Right hindlimb (tissue), 1 donor: ENCODE measurements around the gene GYS1.
A peak's percentile ranks its signal among the peaks of the same experiment; 100 is the strongest.

Experiments used
- DNase-seq: peaks from one replicate; pipeline ENCODE4 v3.0.0-alpha.2; 2018

The GYS1 gene

DNA sequence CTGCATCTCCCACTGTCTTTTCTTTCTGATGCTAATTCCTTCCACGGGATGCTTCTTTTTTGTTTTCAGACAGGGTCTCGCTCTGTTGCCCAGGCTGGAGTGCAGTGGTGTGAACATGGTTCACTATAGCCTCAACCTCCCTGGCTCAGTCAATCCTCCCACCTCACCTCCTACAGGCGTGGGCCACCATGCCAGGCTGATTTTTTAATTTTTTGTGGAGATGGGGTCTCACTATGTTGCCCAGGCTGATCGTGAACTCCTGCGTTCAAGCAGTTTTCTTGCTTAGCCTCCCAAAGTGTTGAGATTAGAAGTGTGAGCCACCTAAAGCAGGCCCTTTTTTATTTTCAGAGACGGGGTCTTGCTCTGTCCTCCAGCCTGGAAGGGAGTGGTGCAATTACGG lies 4.8 kb downstream of the GYS1 start:
- no peak for DNase-seq

DNA sequence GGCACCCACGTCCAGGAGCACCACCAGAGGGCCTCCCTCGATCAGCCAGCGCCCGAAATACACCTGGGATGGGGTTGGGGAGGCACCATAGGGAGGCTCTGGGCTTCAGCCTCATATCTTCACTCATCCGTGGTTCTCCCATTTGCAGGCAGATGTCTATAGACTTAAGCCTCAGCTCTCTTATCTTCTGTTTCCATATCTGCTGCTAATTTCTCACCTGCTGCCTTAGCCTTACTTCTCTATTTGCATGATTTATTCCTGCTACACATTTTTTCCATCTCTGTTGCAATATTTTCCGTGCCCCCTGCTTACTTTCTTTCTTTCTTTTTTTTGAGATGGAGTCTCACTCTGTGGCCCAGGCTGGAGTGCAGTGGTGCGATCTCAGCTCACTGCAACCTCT lies 5.8 kb downstream of the GYS1 start:
- no peak for DNase-seq

GRCh38 chr19:48986211-48986610 lies 6.9 kb downstream of the GYS1 start:
- no peak for DNase-seq

- no peak for DNase-seq
Measured at GRCh38 chr19:48985711-48986110, 7.4 kb downstream of the GYS1 start.

GRCh38 chr19:48982280-48982679 lies 10.8 kb downstream of the GYS1 start:
- DNase-seq, result no peak

DNA sequence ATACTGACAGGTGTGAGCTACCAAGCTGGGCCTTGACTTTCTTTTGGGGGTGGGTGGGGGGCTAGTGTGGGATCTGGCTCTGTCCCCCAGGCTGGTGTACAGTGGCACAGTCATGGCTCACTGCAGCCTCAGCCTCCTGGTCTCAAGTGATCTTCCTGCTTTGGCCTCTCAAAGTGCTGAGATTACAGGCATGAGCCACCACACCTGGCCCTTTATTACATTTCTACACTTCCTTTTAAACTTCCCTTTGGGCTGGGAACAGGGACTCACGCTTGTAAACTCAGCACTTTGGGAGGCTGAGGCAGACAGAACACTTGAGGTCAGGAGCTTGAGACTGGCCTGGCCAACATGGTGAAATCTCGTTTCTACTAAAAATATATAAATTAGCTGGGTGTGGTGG lies 16.0 kb downstream of the GYS1 start:
- no peak for DNase-seq

GRCh38 chr19:48975947-48976847 lies 16.9 kb downstream of the GYS1 start:
- DNase-seq, result no peak

DNA sequence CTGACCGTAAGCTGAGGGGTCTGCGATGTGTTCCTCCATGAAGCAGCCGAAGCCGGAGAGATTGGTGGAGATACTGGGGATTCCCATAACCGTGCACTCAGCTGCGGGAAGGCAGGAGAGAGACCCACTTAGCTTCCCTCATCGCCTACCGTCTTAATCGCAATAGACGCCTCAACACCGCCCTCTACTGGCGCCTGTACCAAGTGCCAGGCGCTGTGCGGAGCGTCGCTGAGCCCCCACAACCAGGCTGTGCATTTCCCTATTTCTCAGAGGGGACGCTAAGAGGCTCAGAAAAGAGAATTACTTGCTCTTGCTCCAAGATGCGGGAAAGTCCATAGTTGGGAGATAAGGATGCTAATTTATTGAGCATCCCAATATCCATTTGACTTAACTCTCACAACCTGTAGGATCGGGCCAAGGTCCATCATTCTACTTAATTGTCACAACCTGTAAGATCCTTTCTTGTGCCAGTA lies 22.1 kb downstream of the GYS1 start:
- peak; percentile 81 for DNase-seq

DNA sequence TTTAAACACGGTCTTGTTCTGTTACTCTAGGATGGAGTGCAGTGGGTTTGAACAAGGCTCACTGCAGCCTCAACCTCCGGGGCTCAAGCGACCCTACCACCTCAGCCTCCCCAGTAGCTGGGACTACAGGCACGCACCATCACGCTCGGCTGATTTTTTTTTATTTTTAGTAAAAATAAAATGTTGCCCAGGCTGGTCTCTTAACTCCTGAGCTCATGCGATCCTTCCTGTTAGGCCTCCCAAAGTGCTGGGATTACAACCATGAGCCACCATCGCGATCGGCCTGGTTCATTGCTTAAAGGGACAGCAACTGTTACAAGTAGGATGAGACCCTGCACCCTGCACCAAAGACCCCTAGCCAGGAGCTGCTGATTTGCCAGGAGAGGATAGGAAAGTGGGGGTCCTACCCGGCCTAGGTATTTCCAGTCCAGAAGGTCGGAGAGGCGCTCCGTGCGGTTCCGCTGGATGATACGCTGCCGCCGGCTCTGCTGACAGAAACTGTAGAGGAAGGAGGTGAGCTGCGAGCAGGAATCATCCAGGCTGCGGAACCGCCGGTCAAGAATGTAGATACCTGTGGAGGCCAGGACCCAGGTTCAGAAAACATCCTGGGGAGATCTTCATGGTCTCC lies 22.9 kb downstream of the GYS1 start:
- no peak for DNase-seq

DNA sequence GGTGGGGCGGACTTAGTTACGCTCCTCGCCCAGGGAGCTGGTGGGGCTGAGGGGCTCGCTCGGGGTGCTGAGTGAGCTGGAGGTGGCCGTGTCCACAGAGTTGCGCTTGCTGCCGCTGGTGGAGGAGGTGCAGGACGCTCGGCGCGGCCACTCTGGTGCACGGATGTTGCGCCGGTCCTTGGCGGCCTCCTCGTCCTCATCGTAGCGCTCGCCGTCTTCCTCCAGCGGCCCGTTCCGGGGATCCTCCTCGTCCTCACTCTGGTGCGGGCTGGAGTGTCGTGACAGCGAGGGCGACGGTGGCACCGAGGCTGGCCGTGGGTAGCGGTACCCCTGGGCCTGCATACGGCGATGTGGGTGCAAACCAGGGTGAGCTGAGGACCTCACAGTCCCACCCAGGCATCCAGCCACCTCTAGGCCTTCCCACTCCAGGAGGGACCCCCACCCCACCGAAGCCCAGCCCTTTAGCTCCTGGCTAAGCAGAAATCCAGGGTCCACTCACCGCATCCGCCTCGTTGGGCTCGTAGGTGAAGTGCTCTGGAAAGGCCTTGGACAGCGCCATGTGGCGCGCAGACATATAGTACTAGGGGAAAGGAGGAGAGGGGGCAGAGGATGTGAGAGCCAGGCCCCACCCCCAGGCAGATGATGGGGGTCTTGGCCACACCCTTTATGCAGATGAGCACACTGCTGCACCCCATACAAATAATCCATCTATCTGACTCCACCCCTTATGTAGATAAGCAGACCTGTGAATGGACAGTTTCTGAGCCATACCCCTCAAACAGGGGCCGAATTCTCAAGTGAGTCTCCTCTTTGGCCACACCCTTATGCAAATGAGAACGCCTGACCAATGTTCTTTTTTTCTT lies 23.6 kb downstream of the GYS1 start:
- DNase-seq, result no peak

DNA sequence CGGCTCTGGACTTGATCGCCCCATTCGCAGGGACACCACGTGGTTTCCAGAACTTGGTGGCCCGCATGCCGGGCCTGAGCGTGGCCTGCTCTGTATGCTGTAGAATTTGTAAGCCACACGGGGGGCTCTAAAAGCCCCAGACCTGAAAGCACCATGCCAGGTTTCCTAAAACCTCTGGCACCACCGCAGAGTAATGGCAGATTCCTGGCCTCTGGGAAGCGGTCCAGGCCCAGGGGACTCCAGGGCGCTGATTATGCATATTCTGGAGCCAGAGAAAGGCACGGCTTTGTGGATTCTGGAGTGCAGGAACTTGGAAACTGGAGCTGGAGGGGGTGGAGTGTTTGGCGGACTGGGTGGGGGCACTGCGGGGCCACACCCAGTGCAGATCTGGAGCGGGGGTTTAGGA lies 24.3 kb downstream of the GYS1 start:
- no peak for DNase-seq

DNA sequence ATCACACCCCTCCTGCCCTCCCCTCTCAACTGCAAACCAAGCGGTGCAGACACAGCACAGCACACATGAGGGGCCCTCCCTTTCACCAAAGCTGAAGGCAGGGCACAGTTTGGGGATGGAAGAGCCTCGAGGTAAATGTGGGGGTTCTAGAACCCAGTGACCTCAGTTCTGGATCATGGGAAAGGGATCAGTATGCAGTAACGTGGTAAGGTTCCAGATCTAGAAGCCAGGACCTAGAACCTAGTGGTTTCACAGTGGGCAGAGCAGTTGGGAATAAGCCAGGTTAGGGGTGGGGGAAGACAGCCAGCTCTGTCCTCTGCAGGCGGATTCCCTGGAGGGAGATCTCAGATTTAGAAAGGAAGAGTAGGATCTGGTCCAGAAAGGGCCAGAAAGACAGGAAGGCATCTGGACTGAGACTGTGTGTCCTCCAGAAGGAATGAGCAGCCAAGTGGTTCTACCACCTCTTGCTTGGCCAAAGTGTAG lies 24.9 kb downstream of the GYS1 start:
- no peak for DNase-seq

GRCh38 chr19:48967346-48968178 lies 25.5 kb downstream of the GYS1 start:
- no peak for DNase-seq

DNA sequence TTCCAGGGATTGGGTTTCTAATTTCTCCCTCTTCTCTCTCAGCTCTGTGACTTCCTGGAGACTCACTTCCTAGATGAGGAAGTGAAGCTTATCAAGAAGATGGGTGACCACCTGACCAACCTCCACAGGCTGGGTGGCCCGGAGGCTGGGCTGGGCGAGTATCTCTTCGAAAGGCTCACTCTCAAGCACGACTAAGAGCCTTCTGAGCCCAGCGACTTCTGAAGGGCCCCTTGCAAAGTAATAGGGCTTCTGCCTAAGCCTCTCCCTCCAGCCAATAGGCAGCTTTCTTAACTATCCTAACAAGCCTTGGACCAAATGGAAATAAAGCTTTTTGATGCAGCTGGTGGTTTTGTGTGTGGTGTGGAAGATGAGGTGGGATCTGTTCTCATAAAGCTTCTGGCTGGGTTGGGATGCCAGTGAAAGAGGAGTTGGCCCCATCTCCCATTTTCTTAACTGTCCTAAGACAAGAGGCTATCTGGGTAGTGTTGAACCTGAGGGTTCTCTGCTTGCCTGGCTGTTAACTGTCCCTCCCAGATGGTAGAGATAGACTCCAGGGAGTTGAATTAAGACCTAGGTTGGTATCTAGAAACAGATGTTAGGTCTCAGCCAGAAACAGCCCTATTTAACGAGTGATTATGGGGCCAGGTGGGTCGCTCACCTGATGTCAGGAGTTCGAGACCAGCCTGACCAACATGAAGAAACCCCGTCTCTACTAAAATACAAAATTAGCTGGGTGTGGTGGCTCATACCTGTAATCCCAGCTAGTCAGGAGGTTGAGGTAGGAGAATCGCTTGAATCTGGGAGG lies 26.4 kb downstream of the GYS1 start:
- no peak for DNase-seq

- peak; percentile 94 for DNase-seq
Measured at GRCh38 chr19:48965806-48966540, 27.1 kb downstream of the GYS1 start.

GRCh38 chr19:48965040-48965805 lies 27.9 kb downstream of the GYS1 start, which contains the start of gene FTL:
Gene FTL (plus strand): TSS chr19:48965309. CDS start chr19:48965508, 199 bp downstream.
- DNase-seq, result peak; percentile 98

- DNase-seq, result no peak
Measured at GRCh38 chr19:48964205-48965039, 28.7 kb downstream of the GYS1 start.

DNA sequence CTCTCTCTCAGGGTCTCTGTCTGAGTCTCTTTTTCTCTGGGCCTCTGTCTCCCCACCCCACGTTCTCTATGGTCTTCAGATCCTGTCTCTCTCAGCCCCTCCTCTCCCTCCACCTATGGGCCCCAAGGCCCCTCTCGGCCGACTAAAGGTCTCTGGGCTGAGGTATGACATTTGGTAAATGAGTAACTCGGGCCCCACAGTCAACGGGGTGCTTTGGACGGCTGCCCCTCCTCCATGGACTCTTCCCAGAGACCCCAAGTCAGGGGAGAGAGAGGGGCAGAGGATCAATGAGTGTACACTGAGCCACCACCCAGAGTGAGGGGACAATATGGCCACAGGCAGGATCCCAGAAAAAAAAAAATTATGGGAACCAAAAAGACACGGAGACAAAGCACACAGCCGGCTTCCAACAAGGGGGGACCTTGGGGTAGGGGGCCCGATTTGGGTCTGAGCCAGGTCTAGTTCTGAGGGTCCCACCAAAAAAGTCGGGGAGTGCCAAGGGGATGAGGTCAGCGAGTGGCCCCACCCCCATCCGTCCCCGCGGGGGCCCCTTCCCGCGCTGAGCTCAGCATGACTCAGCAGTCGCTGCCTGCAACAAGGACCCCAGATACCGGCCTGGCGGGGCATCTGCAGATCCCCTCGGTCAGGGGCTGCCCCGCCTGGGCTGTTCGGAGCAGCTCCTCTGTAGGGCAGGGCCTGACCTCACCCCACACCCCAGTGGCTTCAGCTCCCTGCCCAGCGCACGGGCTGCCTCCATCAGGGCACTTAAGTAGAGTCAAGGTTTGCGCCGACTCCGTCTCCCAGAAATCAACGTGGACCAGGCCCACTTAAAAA lies 29.5 kb downstream of the GYS1 start:
- DNase-seq, result peak; percentile 81
